HG03342 (cell line): Measurements from ENCODE around the gene EPHA10.
"Not testable (repeated sequence)": the region's sequence is repeated elsewhere in the genome, so short reads cannot be mapped to it uniquely, and the experiment has no call there.

Source experiments
- ATAC-seq: cut with Tn5 transposase; IDR thresholded peaks from one replicate; pipeline ENCODE4 v1.9.1; 2021; ENCODE audit warnings: mild to moderate bottlenecking, moderate library complexity; ENCODE audit not compliant: unreplicated experiment

The EPHA10 gene

GRCh38 chr1:37776946-37777516 lies 12.1 kb upstream of the EPHA10 start:
- no peak for ATAC-seq

- not testable (repeated sequence) for ATAC-seq
Observed at GRCh38 chr1:37771440-37771839, 6.5 kb upstream of the EPHA10 start.

- ATAC-seq, result no peak
Observed at GRCh38 chr1:37767488-37767887, 2.6 kb upstream of the EPHA10 start.

GRCh38 chr1:37765916-37766664 lies 1.2 kb upstream of the EPHA10 start:
- no peak for ATAC-seq

GRCh38 chr1:37764414-37764825 lies 500 bp downstream of the EPHA10 start:
- ATAC-seq, result no peak

GRCh38 chr1:37763791-37764413 lies 1.0 kb downstream of the EPHA10 start:
- no peak for ATAC-seq

GRCh38 chr1:37762516-37762915 lies 2.4 kb downstream of the EPHA10 start:
- ATAC-seq, result no peak

GRCh38 chr1:37761416-37762095 lies 3.4 kb downstream of the EPHA10 start:
- ATAC-seq, result no peak

GRCh38 chr1:37759451-37759850 lies 5.5 kb downstream of the EPHA10 start:
- no peak for ATAC-seq

- ATAC-seq, result no peak
Observed at GRCh38 chr1:37755951-37756560, 8.9 kb downstream of the EPHA10 start.

- no peak for ATAC-seq
Observed at GRCh38 chr1:37755290-37755689, 9.6 kb downstream of the EPHA10 start.

GRCh38 chr1:37753473-37754321 lies 11.2 kb downstream of the EPHA10 start:
- ATAC-seq, result no peak

- no peak for ATAC-seq
Observed at GRCh38 chr1:37752583-37753471, 12.1 kb downstream of the EPHA10 start.

- ATAC-seq, result no peak
Observed at GRCh38 chr1:37752213-37752582, 12.7 kb downstream of the EPHA10 start.

GRCh38 chr1:37748565-37748964 lies 16.4 kb downstream of the EPHA10 start:
- ATAC-seq, result no peak

GRCh38 chr1:37746806-37747205 lies 18.1 kb downstream of the EPHA10 start:
- no peak for ATAC-seq

GRCh38 chr1:37741662-37742061 lies 23.3 kb downstream of the EPHA10 start:
- ATAC-seq, result no peak

- ATAC-seq, result no peak
Observed at GRCh38 chr1:37741130-37741529, 23.8 kb downstream of the EPHA10 start.

GRCh38 chr1:37739222-37739621 lies 25.7 kb downstream of the EPHA10 start:
- ATAC-seq, result no peak
